Esophagus squamous epithelium (tissue), 4 donors: ENCODE measurements around the gene HOXC9.

ENCODE experiments used
- CTCF ChIP-seq, 6 experiments: fragments of 450-650 bp in 4 of 6; fragments of 200-600 bp in 2 of 6; sonication (generic) in 2 of 6; IDR thresholded peaks; one replicate each; pipeline ENCODE4 v1.5.1; 2016 to 2019; ENCODE audit warnings: antibody characterized with exemption in 6 of 6, mild to moderate bottlenecking in 4 of 6, moderate library complexity in 4 of 6
- POLR2A ChIP-seq, 4 donors: fragments of 450-650 bp; IDR thresholded peaks; one replicate each; pipeline ENCODE4 v1.6.1; 2017; ENCODE audit warnings: antibody characterized with exemption in 4 of 4, mild to moderate bottlenecking in 4 of 4, moderate library complexity in 3 of 4

DNA sequence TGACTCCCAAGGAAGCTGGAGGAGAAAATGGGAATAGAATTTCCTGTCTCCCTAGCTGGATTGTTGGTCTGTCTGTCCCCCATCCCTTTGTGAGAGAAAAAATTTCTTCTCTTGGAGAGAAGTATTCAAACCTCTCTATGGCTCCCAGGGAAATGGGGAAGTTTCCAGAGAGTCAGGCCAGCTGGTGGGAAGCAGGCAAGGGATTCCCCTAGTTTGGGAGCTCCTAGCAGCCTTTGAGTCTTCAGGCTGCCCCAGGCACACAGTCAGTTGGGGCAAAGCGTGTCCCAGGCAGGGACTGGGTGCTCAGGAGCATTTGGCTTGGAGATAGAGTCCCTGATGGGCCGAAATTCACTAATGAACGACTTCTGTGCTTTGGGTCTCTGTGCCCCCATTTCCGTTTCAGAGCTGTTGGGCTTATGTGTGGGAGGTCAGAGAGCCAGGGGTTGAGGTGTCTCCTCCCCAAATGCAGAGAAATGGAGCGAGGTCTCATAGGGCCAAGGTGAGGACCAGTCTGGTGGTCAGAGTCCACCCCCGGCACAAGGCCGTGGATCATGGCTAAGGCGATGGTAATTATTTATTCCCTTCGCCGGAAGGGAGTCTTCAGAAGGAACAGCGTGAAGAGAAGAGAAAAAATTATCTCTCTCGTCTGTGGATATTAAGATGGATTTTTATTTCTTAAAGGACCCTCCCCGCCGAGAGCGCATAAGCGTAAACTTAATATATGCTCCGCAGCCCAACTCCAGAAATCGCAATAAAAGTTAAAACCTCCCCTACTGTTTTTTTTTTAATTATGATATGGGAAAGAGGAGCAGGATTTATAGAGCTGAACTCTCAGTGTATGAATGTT is 6.6 kb upstream of the HOXC9 start:
- TF ChIP-seq CTCF (IDR thresholded peaks at IDR 0.05) = no peak
- no peak for TF ChIP-seq POLR2A (IDR thresholded peaks at IDR 0.05)
